ENCODE results near the gene FCHSD2.

DNA sequence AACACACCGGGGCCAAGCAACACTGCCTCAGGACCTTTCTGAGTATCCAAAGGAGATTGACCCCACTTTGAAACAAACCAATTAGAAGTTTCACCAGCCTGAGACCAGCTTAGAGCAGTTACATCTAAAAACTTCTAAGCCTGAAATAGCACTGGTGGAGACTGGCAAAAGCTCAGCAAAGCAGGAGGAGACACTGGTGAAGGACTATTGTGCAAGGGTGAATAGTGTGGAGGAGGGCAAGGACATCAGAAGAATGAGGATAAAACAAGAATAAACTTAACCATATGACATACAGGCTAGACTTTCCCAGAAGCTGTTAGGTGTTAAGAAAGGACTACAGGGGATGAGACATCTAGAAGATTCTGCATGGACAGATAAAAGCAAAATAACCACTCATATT, 152.4 kb downstream of the FCHSD2 start:
- TF ChIP-seq, protein P1, sequence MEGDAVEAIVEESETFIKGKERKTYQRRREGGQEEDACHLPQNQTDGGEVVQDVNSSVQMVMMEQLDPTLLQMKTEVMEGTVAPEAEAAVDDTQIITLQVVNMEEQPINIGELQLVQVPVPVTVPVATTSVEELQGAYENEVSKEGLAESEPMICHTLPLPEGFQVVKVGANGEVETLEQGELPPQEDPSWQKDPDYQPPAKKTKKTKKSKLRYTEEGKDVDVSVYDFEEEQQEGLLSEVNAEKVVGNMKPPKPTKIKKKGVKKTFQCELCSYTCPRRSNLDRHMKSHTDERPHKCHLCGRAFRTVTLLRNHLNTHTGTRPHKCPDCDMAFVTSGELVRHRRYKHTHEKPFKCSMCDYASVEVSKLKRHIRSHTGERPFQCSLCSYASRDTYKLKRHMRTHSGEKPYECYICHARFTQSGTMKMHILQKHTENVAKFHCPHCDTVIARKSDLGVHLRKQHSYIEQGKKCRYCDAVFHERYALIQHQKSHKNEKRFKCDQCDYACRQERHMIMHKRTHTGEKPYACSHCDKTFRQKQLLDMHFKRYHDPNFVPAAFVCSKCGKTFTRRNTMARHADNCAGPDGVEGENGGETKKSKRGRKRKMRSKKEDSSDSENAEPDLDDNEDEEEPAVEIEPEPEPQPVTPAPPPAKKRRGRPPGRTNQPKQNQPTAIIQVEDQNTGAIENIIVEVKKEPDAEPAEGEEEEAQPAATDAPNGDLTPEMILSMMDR (IDR thresholded peaks at IDR 0.05; ENCODE audit: insufficient read depth, low read depth, low read length), result no peak
- no peak for TF ChIP-seq EZH2 (IDR thresholded peaks at IDR 0.05; ENCODE audit: insufficient read depth, low read length)

Data from astrocyte (in vitro differentiated cells and primary cell).